GM13977 (cell line): ENCODE measurements around the gene FADS1.
A peak's percentile ranks its signal among the peaks of the same experiment; 100 is the strongest.

ENCODE experiments used
- DNase-seq: peaks from one replicate; pipeline ENCODE4 v3.0.0; 2012; ENCODE audit warnings: low spot score
- CTCF ChIP-seq: IDR thresholded peaks from 2 replicates; pipeline ENCODE4 v1.5.1; 2012; ENCODE audit warnings: mild to moderate bottlenecking, control low read depth; ENCODE audit not compliant: insufficient read depth; ENCODE audit errors: extremely low read depth, missing control alignments
- in situ Hi-C: fragments of 300-500 bp; cut with MboI; formaldehyde crosslinking; loops from one replicate; pipeline ENCODE4 v1.12.0; 2022; ENCODE audit warnings: low sequenced_read_pairs, low pct_unique_long_range_greater_than_20kb, mixed read lengths, inconsistent platforms; ENCODE audit not compliant: unreplicated experiment

Gene FADS1

DNA sequence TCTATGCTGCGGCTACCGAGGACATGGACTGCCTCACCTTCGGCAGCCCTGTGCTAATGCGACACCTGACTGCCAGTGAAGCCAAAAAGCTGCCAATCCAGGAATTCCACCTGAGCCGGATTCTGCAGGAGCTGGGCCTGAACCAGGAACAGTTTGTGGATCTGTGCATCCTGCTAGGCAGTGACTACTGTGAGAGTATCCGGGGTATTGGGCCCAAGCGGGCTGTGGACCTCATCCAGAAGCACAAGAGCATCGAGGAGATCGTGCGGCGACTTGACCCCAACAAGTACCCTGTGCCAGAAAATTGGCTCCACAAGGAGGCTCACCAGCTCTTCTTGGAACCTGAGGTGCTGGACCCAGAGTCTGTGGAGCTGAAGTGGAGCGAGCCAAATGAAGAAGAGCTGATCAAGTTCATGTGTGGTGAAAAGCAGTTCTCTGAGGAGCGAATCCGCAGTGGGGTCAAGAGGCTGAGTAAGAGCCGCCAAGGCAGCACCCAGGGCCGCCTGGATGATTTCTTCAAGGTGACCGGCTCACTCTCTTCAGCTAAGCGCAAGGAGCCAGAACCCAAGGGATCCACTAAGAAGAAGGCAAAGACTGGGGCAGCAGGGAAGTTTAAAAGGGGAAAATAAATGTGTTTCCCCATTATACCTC, 20.8 kb downstream of the FADS1 start:
- DNase-seq: no peak
- in situ Hi-C loops: no loop called here
- TF ChIP-seq CTCF: no peak

GRCh38 chr11:61795459-61795858, 21.3 kb downstream of the FADS1 start:
- in situ Hi-C loops: no loop called here
- no peak for TF ChIP-seq CTCF
- no peak for DNase-seq

- TF ChIP-seq CTCF: no peak
- in situ Hi-C loops: no loop called here
- no peak for DNase-seq
Observed at GRCh38 chr11:61794579-61794978, 22.2 kb downstream of the FADS1 start.

DNA sequence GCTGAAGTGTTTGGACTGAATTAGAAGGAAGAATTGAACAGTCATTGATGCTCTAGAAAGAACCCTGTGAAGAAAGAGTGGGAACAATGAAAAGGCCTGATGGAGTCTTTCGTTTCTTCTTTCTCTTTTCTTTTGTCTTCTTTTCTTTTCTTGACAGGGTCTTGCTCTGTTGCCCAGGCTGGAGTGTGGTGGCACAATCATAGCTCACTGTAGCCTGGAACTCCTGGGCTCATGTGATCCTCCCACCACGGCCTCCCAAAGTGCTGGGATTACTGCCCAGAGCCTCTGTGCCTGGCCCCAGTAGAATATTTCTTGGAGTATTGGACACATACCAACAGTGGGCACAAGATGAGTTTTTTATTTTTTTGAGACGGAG, 23.0 kb downstream of the FADS1 start:
- TF ChIP-seq CTCF: no peak
- DNase-seq: no peak
- in situ Hi-C loops: no loop called here

DNA sequence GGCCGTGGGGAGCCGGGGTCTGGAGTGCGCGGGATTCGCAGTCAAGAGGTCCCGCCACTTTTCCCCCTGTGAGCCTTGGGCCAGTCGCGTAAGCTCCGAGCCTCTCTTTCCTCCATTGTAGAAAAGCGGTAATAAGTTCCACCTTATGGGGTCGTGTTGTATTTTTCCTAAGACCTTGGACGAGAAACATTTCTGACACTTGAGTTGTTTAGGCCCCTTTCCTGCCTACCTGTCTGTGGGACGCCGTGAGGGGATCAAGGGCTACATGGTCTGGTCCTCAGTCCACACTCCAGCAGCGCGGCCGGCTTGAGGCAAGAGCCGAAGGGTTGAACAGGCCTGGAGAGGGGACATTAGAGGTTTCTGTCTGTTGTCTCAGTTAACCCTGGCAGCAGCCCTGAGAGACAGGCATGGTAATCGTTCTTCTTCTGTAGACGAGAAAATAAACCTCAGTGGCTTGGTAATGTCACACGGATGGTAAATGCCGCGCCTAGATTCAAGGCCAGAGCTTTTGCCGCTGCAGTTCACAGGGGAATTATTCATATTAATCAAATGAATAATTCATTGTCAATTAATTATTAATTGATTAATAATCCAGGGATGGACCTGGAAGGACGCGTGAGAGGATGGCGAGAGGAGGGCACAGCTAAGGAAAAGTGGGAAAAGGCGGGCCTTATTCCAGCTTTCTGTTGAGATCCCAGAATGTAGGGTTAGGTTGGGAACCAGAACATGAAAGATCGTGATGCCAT, 23.5 kb downstream of the FADS1 start:
- no peak for DNase-seq
- no peak for TF ChIP-seq CTCF
- in situ Hi-C loops: no loop called here

DNA sequence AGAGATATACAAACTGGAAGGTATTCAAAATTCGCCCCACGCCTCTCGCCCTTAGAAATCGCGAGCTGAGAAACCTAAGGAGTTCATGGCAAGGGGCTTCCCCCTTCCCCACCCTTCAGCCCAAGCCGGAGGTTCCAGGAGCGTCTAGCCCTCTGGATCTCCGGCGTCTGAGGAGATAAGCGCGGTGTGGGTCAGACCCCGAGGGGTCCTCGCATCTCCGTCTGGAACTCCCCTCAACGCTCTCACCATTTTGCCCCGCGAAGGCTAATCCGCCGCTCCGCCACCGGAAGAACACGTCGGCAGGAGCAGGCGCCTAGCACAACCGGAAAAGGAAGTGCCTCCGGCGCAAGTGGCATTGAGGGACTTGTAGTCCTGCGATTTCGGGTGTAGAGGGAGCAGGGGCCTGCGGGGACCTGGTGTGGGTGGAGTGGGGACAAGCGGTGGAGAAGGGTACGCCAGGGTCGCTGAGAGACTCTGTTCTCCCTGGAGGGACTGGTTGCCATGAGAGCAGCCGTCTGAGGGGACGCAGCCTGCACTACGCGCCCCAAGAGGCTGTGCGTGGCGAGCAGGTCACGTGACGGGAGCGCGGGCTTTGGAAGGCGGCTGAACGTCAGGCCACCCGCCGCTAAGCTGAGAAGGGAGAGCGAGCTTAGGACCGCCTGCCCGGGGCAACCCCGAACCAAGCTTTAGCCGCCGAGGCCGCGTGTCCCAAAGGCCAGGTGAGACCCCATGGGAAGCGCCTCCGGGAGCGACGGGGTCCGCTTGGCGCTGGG, 24.3 kb downstream of the FADS1 start, which contains the start of the genes FEN1 and TMEM258:
Gene FEN1 (plus strand): TSS at position 602 of the 773 bp plus-strand sequence. CDS start 2,451 bp downstream, outside the sequence.
Gene TMEM258 (minus strand): TSS at position 290 of the 773 bp plus-strand sequence. CDS start 41 bp downstream, at position 249.
- no peak for TF ChIP-seq CTCF
- in situ Hi-C loops: no loop called here
- DNase-seq: peak; percentile 93
